Epithelial cell of prostate (primary cell): Measurements from ENCODE around the gene RPL13A.
A peak's percentile ranks its signal among the peaks of the same experiment; 100 is the strongest.
"Not testable (repeated sequence)": the region's sequence is repeated elsewhere in the genome, so short reads cannot be mapped to it uniquely, and the experiment has no call there.

Experiments
- DNase-seq: peaks from one replicate; pipeline ENCODE4 v3.0.0-alpha.2; 2011; ENCODE audit warnings: low read depth, low spot score
- H3K27ac ChIP-seq: fragments of 450-650 bp; 2 replicates; pipeline ENCODE4 v1.5.1; 2017; ENCODE audit warnings: mild to moderate bottlenecking

RPL13A gene

DNA sequence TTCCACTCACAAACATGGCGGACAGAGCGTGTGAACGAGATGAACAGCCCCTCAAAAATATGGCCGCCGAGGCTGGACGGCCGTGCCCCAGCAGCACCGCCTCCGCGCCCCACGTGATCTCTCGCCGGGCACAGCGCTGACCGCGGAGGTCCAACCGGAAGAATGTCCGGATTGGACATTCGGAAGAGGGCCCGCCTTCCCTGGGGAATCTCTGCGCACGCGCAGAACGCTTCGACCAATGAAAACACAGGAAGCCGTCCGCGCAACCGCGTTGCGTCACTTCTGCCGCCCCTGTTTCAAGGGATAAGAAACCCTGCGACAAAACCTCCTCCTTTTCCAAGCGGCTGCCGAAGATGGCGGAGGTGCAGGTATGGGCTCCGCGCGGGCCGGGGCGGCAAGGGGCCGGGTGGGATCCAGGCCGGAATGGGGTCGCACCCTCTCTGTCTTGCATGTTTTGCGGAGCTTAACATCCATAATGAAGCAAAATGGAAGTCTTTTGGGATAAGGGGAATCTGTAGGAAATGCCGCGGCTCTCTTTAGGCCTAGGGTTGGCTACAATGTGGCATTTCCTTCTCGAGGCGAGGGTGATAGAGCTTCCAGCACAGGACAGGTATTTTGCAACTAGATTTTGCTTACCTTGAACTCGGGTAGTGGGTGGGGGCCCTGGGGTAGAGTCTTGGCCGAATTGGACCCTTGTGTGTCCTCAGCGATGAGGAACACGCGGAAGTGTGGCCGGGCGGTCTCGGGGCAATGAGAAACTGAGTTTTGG, at the start of gene RPL13A:
Gene RPL13A, plus strand, starts transcription at position 332 of the 769 bp plus-strand sequence. Its CDS starts 22 bp downstream, at position 354.
- H3K27ac ChIP-seq: peak within 1 kb of the TSS; percentile 92
- peak; percentile 94 for DNase-seq

DNA sequence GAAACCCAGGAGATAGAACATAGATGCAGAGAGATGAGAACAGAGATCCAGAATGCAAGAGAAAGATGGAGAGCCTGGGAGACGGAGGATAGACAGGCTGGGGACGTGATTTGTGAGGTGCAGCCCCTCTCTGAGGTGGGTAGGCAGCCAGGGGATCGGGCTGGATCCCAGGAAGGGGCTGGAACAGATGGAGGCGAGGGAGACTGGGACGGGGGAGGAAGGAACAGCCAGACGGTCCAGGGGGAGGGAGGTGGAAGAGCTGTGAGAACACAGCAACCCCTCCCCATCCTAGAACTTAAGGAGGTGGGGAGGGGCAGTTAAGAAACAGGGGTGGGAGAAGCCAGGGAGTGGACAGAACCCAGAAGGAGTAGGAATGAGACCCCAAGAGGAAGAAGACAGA, 49.1 kb upstream of the RPL13A start:
- DNase-seq: no peak
- no peak overlapping the region for H3K27ac ChIP-seq

DNA sequence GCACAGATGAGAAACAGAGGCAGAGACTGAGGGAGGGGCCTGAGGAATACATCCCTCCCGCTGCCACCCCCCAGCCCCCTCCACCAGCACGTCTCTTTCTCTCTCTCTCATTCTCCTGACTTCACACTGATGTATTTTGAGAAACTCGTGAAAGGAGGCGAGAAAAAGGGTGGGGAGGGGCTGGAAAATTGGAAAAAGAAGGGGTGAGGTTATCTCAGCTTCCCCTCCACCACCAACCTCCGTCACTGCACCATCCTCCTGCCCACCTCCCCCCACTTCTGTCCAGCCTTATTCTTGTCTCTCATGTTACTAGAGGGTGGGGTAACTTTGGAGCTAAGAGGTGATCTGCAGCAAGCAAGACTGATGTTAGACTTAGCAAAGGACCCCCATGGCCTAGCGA, 47.6 kb upstream of the RPL13A start:
- DNase-seq: no peak
- H3K27ac ChIP-seq: no peak overlapping the region

DNA sequence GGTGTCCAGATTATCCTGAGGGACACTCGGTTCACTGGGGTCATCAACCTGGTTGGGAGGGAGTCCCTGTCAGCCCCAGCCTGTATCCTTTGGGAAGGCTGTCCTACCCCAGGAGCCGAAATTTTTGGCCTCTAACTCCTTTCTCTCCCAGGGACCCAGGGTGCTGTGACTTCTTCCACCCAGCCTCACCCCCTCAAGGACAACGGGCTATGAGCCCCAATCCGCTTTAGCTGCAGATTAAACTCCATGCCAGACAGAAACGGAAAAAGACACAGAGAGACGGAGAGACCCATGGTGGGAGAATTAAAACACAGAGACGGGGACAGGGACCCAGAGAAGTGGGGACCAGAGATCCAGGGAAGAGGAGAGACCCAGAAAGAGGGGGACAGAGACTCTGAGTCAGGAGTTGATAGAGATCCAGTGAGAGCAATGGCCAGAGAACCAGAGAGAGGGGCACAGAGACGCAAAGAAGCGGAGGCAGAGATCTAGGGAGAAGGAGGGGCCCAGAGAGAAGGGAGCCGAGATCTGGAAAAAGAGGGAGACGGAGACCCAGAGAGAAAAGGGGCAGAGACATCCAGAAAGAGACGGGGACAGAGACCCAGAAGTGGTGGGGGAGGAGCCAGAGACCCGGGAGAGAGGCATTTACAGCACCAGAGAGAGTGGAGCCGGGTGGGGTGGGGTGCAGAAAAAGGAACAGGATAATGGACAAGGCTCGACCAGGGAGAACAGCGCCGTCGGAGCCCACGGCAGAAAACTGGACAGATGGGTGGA, 46.8 kb upstream of the RPL13A start:
- DNase-seq: no peak
- H3K27ac ChIP-seq: no peak overlapping the region

DNA sequence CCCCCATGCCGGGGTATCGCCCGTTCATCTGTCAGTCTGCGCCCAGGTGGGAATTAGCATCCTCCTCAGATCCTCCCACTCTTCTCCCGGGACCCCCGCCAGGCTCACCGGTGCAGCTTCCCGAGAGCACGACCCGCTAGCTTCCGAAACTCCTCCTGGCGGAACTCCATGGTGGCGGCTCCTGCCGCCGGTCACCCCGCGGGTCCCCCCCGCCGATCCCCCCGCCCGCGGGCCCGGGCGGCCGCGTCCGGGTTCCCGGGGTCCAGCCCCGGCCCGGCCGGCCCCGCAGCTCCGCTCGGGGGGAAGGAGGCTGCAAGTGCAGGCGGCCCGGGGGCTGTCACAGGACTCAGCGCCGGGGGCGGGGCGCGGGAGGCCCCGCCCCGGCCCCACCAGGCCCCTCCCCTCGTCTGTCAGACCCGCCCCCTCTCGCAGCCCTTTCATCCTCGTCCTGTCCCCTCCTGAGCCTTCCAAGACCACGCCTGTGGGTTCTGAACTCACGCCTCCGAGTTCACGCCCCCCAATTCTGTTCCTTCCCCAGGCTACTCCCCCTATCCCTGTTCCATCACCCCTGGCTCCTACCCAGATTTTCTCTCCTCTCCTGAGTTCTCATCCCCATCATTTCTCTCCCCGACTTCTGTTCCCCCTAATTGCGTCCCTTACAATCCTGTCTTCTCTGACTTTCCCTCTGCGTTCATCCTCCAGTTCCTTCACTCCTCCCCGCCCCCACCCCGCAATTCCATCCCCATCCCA, 46.0 kb upstream of the RPL13A start, which contains the start of gene SLC17A7:
Gene SLC17A7, minus strand, starts transcription at position 318 of the 750 bp plus-strand sequence. Its CDS starts 148 bp downstream, at position 170.
- no peak for DNase-seq
- no peak within 1 kb of the TSS for H3K27ac ChIP-seq

DNA sequence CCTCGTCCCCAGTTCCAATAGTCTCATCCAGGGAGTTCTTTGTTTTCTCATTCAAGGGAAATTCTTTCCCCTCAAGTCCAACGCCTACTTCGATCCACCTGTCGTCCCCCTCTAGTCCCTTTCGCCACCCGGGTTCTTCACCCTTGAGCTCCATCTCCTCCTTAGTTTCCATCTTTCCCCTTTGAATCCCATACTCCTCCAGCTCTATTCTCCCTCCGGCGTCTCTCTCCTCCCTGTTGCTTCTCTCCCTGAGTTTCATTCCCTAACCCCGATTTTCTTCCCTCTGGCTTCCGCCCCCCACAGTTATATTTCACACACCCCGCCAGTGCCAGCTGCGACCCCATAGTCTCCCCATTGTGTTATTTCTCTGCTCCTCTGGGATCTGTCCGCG, 45.5 kb upstream of the RPL13A start:
- no peak overlapping the region for H3K27ac ChIP-seq
- no peak for DNase-seq

DNA sequence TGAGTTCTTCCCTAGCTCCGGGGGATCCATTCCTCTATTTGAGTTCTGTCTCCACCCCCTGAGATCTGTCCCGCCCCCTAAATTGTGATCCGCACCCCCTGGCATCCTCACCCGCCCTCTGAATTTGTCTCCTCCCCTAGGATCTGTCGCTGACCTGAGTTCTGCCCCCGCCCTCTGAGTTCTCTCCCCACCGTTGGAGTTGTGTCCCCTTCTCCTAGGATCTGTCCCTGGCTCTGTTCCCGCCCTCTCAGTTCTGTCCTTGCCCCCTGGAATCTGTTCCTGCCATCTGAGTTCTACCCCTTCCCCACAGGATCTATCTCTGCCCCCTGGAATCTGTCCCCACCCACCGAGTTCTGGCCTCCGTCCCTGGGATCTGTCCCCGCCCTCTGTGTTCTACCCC, 45.1 kb upstream of the RPL13A start:
- no peak overlapping the region for H3K27ac ChIP-seq

DNA sequence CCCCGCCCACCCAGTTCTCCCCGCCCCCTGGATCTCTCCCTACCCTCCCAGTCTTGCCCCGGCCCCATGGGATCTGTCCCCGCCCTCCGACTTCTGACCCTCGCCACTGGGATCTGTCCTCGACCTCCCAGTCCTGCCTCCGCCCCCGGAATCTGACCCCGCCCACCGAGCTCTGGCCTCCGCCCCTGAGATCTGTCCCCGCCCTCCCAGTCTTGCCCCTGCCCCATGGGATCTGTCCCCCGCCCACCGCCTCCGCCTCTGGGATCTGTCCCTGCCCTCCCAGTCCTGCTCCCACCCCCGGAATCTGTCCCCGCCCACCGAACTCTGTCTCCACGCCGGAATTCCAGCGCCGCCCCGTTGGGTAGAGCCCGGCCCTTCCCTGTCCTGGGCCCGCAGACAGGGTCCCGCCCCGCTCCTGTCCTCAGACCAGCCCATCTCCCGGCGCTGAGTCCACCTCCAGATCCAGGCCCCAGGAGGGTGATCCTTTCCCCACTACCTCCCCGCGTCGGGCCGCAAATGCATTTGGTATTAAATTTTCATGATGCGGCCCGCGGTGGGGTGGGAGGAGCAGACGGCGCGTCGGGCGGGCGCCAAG, 44.5 kb upstream of the RPL13A start:
- peak overlapping the region; percentile 20 for H3K27ac ChIP-seq
- peak; percentile 20 for DNase-seq

More for the DNA sequence above, 45.1 kb upstream of the RPL13A start:
- no peak for DNase-seq

DNA sequence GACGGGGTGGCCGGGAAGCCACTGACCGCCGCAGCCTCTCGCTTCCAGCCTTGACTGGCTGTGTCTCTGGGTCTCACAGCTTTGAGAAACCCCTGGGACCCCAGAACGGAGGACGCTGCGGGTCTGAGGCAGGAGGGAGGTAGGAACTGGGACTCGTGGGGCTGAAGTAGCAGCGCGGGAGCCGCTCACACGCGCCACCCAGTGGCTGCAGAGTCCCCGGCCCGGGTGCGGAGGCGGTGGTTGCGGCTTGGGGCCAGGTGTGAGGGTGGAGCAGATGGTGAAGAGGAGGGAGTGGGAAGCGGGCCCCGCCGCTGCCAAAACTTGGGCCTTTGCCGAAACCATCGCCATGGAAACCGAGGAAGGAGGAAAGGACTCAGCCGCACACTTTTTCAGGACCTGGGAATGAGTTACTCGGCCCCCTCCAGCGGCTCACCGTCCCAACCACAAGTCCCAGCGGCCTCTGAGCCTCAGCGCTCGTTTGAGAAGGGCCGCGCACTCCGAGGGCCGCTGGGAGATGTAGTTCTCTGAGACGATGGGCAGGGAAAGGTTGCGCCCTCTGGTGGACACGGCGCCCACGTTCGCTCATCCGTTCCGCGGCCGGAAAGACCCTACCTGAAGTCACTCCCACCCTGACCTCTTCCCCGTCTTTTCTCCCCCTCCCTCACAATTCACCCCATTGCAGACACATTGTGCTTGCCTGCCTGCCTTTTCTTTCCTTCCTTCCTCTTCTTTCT, 43.9 kb upstream of the RPL13A start:
- peak; percentile 49 for DNase-seq
- H3K27ac ChIP-seq: peak overlapping the region; percentile 20

DNA sequence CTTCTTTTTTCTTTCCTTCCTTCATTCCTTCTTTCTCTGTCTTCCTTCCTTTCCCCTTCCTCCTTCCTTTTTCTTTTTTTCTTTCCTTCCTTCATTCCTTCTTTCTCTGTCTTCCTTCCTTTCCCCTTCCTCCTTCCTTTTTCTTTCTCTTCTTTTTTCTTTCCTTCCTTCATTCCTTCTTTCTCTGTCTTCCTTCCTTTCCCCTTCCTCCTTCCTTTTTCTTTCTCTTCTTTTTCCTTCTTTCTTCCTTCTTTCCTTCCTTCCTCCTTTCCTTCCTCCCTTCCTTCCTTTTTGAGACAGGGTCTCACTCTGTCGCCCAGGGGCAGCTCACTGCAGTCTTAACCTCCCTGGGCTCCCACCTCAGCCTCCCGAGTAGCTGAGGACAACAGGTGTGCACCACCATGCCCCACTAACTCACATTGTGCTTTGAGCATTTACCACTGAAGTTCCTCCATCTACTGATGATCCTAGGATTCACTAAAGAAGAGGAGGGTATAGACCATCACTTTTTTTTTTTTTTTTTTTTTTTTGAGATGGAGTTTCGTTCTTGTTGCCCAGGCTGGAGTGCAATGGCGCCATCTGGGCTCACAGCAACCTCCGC, 43.2 kb upstream of the RPL13A start:
- H3K27ac ChIP-seq, DNase-seq: not testable (repeated sequence)

DNA sequence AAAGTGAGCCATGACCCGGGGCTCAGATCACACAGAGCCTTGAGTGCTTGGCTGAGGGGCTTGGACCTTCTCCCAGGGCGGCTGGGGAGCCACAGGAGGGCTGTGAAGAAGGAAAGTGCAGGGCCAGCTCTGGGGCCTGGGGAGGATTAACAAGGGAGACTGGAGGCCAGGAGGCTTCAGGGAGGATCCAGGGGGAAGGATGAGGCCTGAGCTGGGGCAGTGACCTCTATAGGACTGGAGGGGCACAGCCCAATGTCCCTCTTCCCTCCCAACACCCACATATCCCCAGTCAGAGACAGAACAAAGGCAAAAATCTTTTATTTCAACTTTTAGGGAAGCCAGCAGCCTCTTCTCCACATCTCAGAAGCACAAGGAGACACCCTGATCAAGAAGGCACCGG, 41.4 kb upstream of the RPL13A start:
- no peak for DNase-seq
- no peak overlapping the region for H3K27ac ChIP-seq

DNA sequence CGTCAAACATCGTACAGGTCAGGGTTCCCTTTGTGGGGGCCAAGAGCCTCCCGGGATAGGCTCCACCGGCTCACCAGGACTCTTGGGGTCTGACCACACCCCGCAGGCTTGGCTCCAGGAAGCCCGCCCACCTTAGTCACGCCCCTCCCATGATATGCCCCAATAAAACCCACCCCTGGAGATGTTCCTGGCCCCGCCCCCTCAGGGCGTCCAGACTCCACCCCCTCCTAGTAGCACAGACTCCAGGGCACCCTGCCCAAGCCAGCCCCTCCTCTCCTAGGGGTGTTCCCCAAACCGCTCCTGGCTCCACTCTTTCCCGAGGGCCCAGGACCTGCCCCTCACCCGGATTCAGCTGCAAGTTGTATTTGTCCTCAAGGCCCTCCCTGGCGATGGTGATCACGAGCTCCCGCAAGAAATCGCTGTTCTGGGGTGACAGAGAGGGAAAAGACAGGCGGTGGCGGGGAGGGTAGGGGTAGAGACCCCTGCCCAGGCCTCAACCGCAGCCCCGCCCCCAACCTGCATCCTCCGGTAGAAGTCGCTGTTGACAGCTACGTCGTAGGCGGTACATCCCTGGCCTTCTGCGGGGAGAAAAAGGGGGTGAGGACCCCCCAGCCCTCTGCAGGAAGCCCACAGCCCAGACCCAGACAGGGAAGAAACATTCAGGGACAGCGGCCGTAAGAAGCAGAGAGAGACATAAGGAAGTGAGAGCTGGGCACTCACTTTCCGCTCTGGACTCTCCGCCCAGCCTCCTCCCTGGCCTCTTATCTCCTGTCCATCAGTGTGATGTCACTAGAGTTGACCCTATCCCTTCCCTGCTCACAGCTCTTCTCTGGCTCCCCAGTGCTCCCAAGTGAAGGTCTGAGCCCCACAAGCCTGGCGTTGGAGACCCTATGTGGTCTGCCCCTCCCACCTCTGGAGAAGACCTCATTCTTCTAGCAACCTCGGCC, 39.6 kb upstream of the RPL13A start:
- no peak overlapping the region for H3K27ac ChIP-seq

DNA sequence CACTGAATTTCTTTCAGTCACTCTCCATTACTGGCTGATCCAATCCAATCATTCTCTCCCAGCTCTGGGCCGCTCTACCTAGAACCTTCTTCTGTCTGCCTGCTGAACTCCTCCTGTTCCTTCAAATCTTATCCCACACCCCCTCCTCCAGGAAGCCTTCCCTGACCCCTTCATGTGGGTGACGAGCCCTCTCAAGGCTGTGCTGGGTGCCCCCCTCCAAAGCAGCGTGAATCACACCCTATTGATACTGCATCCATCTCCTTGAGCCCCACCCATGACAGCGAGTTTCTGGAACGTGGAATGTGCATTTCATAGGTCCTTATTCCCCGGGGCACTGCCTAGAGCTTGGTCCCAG, 39.0 kb upstream of the RPL13A start:
- no peak overlapping the region for H3K27ac ChIP-seq
- DNase-seq: no peak

More for the DNA sequence above, 39.6 kb upstream of the RPL13A start:
- DNase-seq: no peak

DNA sequence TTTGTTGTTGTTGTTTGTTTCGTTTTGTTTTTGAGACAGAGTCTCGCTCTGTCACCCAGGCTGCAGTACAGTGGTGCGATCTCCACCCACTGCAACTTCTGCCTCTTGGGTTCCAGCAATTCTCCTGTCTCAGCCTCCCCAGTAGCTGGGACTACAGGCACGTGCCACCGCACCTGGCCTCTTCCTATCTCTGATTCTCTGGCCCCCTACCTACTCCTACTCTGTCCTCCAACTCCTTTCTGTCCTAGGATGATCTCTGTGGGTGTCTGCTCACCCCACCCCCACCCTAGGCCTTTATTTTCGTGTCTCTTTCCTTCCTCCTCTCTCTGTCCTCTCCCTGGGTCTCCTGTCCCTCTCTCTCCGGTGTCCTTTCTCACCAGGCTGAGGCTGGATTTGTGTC, 37.0 kb upstream of the RPL13A start:
- no peak overlapping the region for H3K27ac ChIP-seq

DNA sequence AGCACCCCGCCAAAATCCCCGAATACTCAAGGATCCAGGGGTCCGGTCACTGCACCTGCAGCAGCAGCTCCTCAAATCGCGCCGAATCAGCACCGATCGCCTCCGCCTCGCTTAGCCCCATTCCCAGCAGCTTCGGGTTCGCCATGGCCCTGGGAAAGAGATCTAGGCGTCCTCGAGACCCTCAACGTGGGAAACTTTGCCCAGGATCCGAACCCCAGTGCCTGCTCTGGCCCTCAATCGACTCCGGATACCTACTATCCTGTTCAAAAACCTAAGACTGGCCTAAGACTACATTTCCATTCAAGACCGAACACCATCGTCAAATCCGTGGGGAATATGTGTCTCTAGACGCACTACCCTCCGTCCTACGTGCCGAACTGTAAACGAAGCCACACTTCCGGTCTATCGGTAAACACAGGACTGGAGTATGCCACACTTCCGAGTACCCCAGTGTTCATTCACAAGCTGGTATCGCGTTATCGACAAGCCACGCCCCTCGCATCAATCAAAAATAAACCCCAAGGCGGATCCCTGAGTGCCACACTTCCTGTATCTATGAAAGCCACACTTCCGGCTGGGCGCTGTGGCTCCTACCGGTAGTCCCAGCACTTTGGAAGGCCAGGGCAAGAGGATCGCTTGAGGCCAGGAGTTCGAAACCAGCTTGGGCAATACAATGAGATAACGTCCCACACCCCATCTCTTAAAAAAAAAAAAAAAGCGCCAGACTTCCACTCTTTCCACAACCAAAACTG, 35.8 kb upstream of the RPL13A start, which contains the start of gene PIH1D1:
Gene PIH1D1, minus strand, starts transcription at position 385 of the 752 bp plus-strand sequence. Its CDS starts 240 bp downstream, at position 145.
- peak within 1 kb of the TSS; percentile 83 for H3K27ac ChIP-seq

More for the DNA sequence above, 37.0 kb upstream of the RPL13A start:
- DNase-seq: no peak

DNA sequence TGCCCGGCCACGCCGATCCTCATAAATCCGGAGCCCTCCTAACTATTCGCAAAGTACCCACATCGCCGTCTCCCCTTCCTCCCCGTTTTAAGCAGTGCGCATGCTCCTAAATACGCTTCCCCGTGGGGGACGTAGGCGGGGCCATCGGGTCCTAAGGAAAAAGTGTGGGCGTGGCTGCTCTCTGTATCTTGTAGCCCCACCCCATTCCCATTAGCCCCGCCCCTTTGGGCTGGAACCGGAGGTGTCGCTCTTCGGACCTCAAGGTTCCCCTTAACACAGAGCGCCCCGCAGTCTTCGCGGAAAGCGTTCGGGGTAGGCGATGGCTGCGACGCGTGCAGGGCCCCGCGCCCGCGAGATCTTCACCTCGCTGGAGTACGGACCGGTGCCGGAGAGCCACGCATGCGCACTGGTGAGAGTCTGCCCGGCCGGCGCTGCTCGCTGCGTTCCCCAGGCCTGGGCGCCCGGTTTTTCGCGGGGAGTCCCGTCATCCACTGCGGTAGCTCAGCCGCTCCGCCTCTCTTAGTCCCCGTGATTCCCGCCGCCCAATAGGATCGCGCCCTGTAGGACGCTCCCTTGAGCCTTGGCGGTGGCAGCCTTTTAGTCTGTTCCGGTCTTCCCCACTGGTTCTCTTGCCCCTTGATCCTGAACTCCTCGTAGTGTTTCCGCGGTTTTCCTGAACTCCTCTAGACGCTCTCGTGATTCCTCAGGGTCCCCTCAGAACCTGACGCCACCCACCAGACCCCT, 34.2 kb upstream of the RPL13A start, which contains the start of gene ALDH16A1:
Gene ALDH16A1, plus strand, starts transcription at position 213 of the 744 bp plus-strand sequence. Its CDS starts 107 bp downstream, at position 320.
- peak; percentile 85 for DNase-seq
- peak within 1 kb of the TSS; percentile 83 for H3K27ac ChIP-seq

More for the DNA sequence above, 35.8 kb upstream of the RPL13A start, which contains the start of gene PIH1D1:
- peak; percentile 98 for DNase-seq
